ENCODE data around the gene SPTBN4.
A peak's percentile ranks its signal among the peaks of the same experiment; 100 is the strongest.
"Not testable (repeated sequence)": the region's sequence is repeated elsewhere in the genome, so short reads cannot be mapped to it uniquely, and the experiment has no call there.

Gene SPTBN4

DNA sequence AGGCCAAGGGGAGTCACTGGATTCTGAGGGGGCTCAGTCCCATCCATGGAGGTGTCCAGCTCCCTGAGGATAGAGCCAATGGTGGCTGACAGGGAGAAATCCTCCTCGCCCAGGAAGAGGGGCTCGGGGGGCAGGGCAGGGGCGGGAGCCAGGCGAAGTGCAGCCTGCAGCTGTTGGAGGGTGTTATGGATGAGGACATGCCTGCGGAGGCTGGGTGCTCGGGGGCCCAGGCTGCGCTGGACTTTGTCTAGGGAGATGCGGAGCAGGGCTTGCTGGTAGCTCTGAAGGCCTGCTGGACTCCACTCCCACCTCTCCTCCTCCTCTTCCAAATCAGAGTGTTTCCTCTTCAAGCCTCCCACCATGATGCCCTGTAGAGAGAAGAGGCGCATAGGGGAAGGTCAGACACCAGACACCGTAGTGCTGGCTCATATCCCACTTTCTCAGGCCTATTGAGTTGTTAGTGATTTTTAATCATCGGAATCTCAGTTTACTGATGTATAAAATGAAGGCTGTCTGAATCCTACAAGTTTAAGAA lies 25.0 kb upstream of the SPTBN4 start:
- no peak for DNase-seq (ENCODE audit: low read depth in 2 of 2)

DNA sequence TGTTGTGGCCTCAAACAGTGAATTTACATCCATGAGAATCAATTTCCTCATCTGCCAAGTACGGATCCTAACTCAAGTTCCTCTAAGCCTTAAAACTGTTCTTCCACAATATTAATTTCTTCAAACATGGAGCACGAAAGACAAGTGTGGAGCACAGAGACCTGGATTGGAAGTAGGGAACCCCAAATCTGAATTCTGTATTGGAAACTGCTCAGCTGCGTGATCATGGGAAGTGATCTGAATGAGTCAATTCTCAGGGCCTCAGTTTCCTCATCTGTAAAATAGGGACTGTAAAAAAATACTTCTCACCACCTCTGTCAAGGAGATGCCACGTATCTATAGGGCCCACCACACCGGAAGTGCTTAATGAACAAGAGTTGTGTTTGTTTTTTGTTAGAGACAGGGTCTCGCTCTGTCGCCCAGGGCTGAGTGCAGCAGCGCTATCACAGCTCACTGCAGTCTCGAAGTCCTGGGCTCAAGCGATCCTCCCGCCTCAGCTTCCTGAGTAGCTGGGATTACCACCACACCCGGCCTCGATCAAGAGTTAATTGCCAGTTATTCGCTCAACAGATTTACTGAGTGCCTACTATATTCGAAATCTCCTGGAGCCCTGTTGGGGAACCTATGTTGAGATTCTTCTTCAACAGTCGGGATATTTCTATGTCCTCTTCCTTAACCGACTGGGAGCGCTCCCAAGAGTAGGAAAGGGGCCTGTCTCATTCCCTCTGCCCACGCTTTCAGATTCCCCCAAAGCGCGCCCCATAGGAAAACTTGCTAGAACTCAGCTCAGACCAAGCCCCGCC lies 24.3 kb upstream of the SPTBN4 start:
- DNase-seq (ENCODE audit: low read depth in 2 of 2), result no peak

DNA sequence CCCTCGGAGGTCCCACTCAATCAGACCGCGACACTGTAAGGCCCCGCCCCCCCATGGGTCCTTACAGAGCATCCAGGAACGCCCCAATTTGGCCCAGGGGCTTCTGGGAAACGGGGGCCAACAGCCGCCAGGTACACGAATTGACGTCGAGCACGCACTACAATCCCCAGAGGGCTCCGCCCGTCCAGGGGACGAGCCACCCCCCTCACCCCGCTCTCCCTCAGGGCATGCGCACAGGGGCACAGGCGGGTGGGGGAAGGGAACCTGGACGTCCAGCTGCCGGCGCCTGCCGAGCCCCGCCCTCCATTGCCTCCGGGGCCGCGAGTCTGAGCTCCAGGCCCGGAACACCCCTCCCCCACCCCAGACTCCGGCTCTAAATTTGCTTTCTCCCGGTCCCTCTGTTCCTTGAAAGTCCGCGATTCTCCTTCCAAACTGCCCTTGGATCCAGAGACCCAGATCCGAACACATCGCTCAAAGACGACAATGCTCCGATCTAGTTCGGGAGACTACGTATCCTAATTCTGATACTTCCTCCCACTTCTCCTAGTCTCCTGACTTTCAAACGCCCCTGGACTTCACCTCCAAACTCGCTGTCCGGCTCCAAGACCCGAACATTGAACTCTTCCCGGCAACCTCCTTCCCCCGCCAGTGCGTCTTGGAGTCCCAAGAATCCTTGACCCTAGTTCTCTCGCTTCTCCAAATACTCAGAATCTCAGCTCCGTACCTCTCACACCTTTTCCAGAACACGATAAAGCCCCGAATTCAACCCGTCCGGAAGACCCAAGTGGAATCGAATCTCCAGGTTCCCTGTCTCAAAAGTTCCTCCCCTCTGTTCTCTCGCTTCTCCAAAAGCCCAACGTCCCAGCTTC lies 23.4 kb upstream of the SPTBN4 start:
- peak; percentile 96 to 99 for DNase-seq (ENCODE audit: low read depth in 2 of 2)

DNA sequence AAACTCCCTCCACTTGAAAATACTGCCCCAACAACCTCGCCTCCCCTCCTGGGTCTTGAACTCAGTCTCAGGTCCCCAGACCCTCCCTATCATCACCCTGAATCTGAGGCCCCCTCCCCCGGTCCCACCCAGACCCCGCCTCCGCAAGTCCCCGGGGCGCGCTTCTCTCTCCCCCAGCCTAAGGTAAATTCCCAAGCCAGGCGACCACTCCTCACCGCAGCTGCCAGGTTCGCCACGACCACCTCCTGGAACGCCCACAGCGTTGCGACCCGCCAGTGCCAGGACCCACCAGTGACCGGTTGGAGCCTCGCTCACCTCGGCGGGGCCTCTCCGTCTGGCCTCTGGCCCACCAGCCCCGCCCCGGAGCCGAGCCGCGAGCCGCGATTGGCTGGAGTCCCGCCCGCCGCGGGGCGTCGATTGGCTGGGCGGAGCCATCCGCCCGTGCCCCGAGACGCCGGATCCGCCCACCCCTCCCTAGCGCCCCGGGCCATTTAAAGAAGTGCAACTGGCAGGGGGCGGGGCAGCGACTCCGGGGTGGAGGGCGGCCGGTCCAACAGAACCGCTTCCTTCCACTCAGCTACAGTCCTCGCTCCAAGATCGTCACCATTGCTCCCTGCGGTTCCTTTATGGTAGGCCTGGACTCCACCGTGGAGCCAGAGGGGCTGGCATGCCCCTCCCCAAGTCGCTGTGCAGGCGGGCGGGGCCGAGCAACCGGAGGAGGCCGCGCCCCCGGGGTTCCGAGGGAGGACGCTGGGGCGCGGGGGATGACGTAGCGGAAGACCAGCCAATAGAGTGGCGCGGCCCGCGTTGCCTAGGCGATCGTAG lies 22.6 kb upstream of the SPTBN4 start, which contains the start of gene SERTAD3:
TSS of gene SERTAD3 (minus strand) at position 336 of the 825 bp plus-strand sequence. CDS start 2,255 bp downstream, outside the sequence.
- DNase-seq (ENCODE audit: low read depth in 2 of 2), result peak; percentile 92 to 94

DNA sequence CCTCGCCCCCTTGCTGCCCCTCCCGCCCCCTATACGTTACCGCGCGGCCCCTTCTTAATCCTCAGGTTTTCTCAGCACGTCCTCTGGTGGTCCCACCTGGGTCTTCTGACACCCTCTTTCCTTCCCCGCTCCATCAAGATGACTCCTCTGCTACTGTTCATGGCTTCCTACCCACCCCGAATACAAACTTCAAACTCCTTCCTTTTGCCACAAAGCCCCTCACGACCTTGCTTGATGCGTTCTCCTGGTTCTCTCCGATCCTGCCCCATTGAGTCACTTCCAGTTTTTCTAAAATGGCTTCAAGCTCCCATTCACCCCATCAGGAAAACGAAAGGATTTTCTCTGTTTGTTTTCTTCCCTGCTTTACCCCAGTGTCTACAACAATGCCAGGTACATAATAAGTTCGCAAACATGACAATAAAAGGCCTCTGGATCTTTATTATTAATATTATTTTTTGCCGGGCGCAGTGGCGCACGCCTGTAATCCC lies 21.9 kb upstream of the SPTBN4 start:
- no peak for DNase-seq (ENCODE audit: low read depth in 2 of 2)

DNA sequence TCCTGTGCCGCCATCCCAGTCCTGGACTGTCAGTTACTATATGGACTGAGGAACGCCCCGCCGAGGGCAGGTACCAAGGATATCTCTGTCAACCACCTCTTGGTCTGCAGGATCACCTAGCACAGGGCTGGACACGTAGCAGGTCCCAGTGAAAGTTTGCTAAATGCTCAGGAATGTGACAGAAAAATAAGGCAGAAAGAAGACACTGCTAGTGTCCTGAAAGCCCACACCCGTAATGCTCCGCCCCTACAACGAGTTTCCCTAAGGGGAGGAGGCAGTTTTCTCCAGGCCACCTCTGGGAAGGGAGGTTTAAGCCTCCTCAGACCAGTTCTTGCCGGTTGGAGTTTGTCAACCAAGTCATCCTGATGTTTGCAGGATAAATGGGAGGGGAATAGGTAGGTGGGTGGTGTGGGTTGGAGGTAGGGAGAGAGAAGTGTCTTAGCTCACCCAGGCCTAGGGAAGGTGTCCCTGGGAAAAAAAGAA lies 21.0 kb upstream of the SPTBN4 start:
- DNase-seq (ENCODE audit: low read depth in 2 of 2), result no peak

DNA sequence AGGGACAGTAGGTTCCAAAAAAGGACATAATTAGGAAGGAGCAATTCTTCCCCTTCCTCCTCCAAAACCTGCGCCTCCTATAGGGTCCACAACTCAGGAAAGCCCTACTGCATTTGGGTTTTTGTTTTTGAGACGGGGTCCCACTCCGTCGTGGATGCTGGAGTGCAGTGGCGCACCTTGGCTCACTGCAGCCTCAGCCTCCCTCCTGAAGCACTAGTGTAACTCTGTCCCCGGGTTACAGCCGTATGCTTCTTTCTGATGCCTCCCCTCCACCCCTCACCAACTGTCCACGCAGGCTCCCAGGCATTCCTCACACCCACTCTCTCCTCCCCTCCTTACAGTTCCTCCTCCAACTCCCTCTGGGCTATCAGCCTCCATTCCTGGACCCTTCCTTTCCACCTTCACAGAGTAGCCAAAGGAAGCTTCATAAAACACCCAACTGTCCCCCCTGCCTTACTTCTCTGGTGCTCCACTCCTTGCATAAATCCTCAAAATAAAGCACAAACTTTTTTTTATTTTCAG lies 20.5 kb upstream of the SPTBN4 start:
- DNase-seq (ENCODE audit: low read depth in 2 of 2), result no peak

DNA sequence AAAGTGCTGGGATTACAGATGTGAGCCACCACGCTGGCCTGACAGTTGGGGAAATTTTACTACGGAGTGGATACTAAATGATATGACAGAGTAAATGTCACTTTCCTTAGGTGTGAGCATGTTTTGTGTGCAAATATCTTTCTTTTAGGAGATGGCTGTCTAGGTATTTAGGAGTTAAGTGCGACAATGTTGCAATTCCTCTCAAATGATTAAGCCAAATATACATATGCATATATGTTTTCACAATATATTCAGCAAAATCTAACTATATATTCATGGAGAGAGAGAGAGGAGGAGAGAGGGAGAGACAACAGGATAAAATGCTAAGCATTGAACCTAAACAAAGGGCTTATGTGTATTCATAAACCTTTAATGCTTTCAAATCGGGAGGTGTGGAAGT lies 17.3 kb upstream of the SPTBN4 start:
- no peak for DNase-seq (ENCODE audit: low read depth in 2 of 2)

DNA sequence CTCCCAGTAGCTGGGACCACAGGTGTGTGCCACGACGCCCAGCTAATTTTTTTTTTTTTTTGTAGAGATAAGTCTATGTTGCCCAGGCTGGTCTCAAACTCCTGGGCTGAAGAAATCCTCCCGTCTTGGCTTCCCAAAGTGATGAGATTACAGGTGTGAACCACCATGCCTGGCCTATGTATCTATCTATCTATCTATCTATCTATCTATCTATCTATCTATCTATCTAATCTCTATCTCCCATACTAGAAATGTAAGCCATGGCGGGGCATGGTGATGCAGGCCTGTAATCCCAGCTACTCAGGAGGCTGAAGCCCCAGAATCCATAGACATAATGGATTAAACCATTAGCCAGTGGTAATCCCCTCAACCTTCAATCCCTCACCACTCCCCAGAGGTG lies 16.1 kb upstream of the SPTBN4 start:
- no peak for DNase-seq (ENCODE audit: low read depth in 2 of 2)

DNA sequence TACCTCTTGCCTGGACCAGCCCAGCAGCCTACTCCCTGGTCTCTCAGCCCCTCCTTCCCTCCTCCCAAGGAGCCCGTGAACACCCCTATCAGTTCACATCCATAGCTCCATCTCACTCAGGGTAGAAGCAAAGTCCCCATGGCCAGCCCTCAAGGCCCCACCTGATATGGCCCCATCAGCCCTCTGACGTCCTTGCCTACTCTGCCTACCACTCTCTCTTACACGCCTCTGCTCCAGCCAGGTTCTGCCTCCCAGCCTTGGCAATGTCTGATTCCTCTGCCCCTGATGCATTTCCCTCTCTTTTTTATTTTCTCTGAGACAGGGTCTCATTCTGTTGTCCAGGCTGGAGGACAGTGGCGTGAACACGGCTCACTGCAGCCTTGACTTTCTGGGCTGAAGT lies 14.8 kb upstream of the SPTBN4 start:
- no peak for DNase-seq (ENCODE audit: low read depth in 2 of 2)

DNA sequence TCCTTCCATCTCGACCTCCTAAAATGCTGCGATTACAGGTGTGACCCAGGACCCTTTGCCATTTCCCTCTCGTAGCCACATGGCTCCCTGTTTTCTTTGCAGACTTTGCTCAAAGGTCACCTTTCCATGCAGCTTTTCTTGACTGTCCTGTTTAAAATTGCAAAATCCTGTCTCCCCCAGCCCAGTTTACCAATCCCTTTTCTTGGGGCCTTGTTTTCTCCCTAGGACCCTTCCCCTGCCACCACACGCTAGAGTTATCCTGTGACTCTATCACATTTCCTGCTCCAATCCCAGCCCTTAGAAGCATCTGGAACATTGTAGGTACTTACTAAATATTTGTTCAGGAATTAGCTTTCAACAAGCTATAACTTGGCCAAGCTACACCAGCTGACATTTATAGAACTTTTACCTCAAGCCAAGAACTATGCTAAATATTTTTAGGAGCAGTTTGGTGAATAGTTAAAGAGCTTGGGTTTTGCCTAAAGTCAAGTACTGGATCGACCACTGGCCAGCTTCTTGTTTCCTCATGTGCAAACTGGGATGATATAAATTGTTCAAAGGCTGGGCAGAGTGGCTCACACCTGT lies 13.6 kb upstream of the SPTBN4 start:
- no peak for DNase-seq (ENCODE audit: low read depth in 2 of 2)

DNA sequence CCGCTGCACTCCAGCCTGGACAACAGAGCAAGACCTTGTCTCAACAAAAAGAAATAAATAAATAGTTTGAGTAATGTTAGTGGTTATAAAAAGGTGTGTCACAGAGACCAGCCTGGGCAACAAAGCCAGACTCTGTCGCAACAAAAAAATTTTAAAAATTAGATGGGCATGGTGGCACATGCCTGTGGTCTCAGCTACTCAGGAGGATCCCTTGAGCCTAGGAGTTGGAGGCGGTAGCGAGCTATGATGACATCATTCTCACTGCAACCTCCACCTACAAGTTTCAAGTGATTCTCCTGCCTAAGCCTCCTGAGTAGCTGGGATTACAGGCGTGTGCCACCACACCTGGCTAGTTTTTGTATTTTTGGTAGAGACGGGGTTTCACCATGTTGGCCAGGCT lies 12.9 kb upstream of the SPTBN4 start:
- DNase-seq (ENCODE audit: low read depth in 2 of 2), result not testable (repeated sequence)

DNA sequence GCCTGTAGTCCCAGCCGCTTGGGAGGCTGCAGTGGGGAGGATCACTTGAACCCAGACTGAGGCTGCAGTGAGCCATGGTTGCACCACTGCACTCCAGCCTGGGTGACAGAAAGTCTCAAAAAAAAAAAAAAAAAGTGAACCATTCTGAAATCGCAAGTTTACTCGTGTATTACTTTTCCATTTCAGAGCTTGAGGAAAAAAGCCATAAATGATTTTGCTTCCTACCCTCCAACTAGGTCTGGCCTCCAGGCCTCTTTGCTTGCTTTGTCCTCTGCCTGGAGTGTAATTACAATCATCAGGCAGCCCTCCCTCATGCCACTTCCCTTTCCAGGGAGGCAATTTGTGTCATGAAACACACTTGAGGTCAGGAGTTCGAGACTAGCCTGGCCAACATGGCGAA lies 9.8 kb upstream of the SPTBN4 start:
- no peak for DNase-seq (ENCODE audit: low read depth in 2 of 2)

DNA sequence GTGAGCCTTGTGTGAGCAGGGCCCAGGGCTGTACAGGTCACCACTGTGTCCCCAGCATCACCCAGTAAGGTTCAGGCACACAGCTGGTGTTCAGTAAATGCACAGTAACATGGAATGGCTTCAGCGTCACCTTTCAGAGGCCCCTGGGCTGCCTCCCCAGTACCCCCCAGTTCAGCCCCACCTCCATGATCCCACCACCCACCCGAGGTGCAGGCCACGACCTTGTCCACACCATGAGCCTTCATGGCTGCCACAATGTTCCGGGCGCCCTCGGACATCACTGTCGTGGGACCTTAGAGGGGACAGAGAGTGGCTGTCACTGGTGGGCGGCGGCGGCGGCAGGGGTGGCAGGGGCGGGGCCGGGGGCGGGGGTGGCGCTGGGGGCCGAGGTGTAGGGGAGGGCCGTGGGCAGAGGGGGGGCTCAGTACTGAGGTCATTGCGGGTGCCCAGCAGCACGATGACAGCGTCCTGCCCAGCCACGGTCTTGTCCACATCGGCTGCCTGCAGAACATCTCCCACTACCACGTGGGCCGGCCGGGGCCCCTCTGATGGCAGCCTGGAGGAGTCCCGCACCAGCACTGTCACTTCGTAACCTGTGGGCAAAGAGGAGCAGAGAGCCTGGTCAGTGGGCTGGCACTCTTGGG lies 8.7 kb upstream of the SPTBN4 start:
- no peak for DNase-seq (ENCODE audit: low read depth in 2 of 2)

DNA sequence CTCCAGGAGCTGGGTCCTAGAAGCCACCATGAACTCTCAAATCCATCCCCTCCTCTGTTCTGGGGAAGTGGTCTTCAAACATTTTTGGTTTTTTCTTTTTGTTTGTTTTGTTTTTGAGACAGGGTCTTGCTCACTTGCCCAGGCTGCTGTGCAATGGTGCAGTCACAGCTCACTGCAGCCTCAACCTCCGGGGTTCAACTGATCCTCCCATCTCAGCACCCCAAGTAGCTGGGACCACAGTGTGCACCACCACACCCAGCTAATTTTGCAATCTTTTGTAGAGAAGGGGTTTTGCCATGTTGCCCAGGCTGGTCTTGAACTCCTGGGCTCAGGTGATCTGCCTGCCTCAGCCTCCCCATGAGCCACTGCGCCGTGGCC lies 8.2 kb upstream of the SPTBN4 start:
- DNase-seq (ENCODE audit: low read depth in 2 of 2), result no peak

DNA sequence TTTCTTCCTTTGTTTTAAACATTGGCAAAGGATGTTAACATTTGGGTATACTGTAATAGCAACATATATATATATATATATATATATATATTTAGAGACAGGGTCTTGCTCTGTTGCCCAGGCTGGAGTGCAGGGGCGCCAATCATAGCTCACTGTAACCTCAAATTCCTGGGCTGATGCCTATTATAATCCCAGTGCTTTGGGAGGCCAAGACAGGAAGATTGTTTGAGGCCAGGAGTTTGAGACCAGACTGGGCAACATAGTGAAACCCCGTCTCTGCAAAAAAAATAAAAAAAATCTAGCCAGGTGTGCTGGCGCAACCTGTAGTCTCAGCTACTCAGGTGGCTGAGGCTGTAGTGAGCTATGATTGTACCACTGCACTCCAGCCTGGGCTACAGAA lies 6.6 kb upstream of the SPTBN4 start:
- no peak for DNase-seq (ENCODE audit: low read depth in 2 of 2)

DNA sequence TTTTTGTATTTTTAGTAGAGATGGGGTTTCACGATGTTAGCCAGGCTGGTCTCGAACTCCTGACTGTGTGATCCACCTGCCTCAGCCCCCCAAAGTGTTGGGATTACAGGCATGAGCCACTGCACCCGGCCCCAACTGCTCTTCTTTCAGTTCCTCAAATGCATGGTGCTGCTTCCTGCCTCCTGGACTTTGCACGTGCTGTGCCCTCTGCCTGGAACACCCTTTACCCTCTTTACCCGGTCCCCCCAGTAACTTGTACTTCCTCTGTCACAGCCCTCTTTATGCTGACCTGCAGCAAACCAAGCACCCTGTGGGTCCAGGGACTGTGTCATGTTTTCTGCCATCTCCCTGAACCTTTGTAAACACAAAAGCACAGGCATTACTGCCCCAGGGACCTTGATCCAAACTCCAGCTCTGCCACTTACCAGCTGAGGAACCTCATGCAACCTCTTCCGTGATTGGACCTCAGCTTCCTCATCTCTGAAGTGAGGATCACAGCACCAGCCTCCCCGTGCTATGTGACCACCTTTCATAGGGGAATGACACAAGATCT lies 5.1 kb upstream of the SPTBN4 start:
- DNase-seq (ENCODE audit: low read depth in 2 of 2), result no peak

DNA sequence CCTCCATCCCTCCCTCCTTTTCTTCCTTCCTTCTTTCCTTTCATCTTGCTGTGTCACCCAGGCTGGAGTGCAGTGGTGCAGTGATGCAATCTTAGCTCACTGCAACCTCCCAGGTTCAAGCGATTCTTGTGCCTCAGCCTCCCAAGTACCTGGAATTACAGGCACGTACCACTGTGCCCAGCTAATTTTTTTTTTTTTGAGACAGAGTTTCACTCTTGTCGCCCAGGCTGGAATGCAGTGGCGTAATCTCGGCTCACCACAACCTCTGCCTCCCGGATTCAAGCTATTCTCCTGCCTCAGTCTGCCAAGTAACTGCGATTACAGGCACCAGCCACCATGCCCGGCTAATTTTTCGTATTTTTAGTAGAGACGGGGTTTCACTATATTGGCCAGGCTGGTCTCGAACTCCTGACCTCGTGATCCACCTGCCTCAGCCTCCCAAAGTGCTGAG lies 3.2 kb upstream of the SPTBN4 start:
- DNase-seq (ENCODE audit: low read depth in 2 of 2), result not testable (repeated sequence)

DNA sequence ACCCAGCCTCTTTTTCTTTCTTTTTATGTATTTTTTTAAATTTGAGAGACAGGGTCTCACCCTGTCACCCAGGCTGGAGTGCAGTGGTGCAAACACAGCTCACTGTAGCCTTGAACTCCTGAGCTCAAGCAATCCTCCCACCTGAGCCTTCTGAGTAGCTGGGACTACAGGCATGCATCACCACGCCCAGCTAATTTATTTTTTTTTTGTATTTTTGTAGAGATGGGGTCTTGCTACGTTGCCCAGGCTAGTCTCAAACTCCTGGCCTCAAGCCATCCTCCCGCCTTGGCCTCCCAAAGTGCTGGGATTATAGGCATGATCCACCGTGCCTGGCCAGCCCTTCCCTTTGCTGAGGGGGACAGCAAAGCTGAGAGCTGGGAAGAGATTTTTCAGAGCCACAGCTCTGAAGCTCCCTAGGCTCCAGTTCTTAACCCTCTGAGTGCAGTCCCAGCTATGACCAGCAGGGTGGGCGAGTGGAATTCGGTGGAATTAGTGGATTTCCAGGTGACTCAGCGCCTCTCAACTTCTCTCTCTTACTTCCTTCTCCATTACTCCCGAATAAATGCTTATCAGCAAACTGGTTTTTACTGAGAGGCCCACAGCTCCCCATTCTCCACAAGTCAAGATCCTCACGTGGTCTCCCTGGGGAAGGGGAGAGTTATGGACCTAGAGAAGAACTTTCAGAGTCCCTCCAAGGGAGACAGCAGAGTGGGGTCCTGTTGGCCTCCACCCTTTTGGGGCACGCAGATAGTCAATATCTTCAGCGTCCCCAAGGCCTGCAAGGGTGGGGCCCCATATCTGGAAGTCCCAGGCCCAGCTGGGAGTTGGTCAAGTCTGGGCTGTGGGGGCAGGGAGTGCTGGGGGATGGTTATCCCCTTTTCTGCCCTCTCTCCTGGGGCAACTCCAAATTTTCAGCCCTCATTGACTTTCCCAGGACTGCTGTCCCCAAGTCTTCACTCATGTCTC lies 2.5 kb upstream of the SPTBN4 start:
- peak; percentile 45 to 56 for DNase-seq (ENCODE audit: low read depth in 2 of 2)

All from stimulated activated CD8-positive, alpha-beta memory T cell treated with anti-CD3 and anti-CD28 coated beads, Interleukin-2, amount 100 ng/mL, for 1 hour (primary cell).